B cell (primary cell): ENCODE data around the gene GSDME.

ENCODE experiments used
- CTCF ChIP-seq: fragments of 200-600 bp; IDR thresholded peaks from one replicate; pipeline ENCODE4 v1.8.0; 2022; ENCODE audit warnings: antibody characterized with exemption, mild to moderate bottlenecking
- EZH2 ChIP-seq: IDR thresholded peaks from 2 replicates; pipeline ENCODE4 v1.6.1; 2012; ENCODE audit warnings: borderline replicate concordance, low read depth, mild to moderate bottlenecking, moderate library complexity, low read length; ENCODE audit not compliant: insufficient read depth, poor library complexity, severe bottlenecking

GRCh38 chr7:24728503-24729364 lies 28.5 kb downstream of the GSDME start:
- TF ChIP-seq CTCF (no peak), EZH2 (no peak)
